OCI-LY3 (cell line): Measurements from ENCODE around the gene PPL.

ENCODE experiments used
- EZH2phosphoT487 ChIP-seq: fragments of 200-600 bp; shearing (Covaris generic); IDR thresholded peaks from 2 replicates; pipeline ENCODE4 v1.6.1; 2018; ENCODE audit warnings: antibody characterized with exemption, mixed run types, low read depth
- TF ChIP-seq, protein P1 (sequence below): fragments of 200-600, 300-600 bp; sonication (generic); IDR thresholded peaks from 2 replicates; pipeline ENCODE4 v1.5.1; 2014; ENCODE audit warnings: antibody characterized with exemption, low read length, low read depth

DNA sequence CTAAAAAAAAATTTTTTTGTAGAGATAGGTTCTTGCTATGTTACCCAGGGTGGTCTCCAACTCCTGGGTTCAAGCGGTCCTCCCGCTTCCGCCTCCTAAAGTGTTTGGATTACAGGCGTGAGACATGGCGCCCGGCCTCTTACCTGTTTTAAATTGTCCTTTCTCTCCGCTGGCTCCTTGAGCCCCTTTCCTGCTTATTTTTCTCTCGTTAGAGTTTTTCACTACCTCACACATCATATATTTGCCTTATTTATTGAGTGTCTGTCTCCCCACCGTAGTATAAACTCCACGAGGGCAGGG lies 20.4 kb upstream of the PPL start:
- TF ChIP-seq, protein P1, sequence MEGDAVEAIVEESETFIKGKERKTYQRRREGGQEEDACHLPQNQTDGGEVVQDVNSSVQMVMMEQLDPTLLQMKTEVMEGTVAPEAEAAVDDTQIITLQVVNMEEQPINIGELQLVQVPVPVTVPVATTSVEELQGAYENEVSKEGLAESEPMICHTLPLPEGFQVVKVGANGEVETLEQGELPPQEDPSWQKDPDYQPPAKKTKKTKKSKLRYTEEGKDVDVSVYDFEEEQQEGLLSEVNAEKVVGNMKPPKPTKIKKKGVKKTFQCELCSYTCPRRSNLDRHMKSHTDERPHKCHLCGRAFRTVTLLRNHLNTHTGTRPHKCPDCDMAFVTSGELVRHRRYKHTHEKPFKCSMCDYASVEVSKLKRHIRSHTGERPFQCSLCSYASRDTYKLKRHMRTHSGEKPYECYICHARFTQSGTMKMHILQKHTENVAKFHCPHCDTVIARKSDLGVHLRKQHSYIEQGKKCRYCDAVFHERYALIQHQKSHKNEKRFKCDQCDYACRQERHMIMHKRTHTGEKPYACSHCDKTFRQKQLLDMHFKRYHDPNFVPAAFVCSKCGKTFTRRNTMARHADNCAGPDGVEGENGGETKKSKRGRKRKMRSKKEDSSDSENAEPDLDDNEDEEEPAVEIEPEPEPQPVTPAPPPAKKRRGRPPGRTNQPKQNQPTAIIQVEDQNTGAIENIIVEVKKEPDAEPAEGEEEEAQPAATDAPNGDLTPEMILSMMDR = no peak
- TF ChIP-seq EZH2phosphoT487 = no peak
